Daoy (cell line): ENCODE results near the gene ASS1. TPM values are rescaled to one million over a fixed set of nuclear protein-coding genes. Genes with fewer than 3 reads are reported as not detected.

ENCODE experiments used
- DNase-seq: peaks from one replicate; pipeline ENCODE4 v3.0.0-alpha.2; 2015; ENCODE audit warnings: low read depth
- total RNA-seq: library from RNA; depleted of rRNA; stranded (reverse); fragments of >200 nt; shearing (Covaris generic); gene quantifications from 2 replicates; pipeline ENCODE4 v1.2.3, GENCODE V29; 2014

ASS1 gene
- total RNA-seq, 1 experiment from 2014 or later, result 84.5 TPM

GRCh38 chr9:130498298-130498917 is 53.6 kb downstream of the ASS1 start:
- DNase-seq, result no peak

GRCh38 chr9:130498918-130499698 is 54.3 kb downstream of the ASS1 start:
- no peak for DNase-seq

- no peak for DNase-seq
These were observed 55.1 kb downstream of the ASS1 start for GRCh38 chr9:130499804-130500263.

GRCh38 chr9:130500340-130501180 is 55.8 kb downstream of the ASS1 start:
- no peak for DNase-seq

GRCh38 chr9:130501639-130502038 is 56.9 kb downstream of the ASS1 start:
- DNase-seq, result no peak

- no peak for DNase-seq
These were observed 63.5 kb downstream of the ASS1 start for GRCh38 chr9:130508218-130508617.

- DNase-seq, result no peak
These were observed 67.4 kb downstream of the ASS1 start for GRCh38 chr9:130512199-130512598.

GRCh38 chr9:130513078-130513477 is 68.3 kb downstream of the ASS1 start:
- no peak for DNase-seq

- DNase-seq, result no peak
These were observed 73.5 kb downstream of the ASS1 start for GRCh38 chr9:130518233-130518632.

GRCh38 chr9:130518943-130519799 is 74.4 kb downstream of the ASS1 start:
- DNase-seq, result no peak

- no peak for DNase-seq
These were observed 75.2 kb downstream of the ASS1 start for GRCh38 chr9:130519927-130520326.

GRCh38 chr9:130521715-130522114 is 77.0 kb downstream of the ASS1 start:
- no peak for DNase-seq

- peak; percentile 24 for DNase-seq
These were observed 77.6 kb downstream of the ASS1 start for GRCh38 chr9:130522233-130522808.

- DNase-seq, result no peak
These were observed 79.2 kb downstream of the ASS1 start for GRCh38 chr9:130523921-130524320.

GRCh38 chr9:130526193-130526853 is 81.6 kb downstream of the ASS1 start:
- DNase-seq, result no peak

GRCh38 chr9:130526854-130527650 is 82.3 kb downstream of the ASS1 start:
- DNase-seq, result no peak

- no peak for DNase-seq
These were observed 83.0 kb downstream of the ASS1 start for GRCh38 chr9:130527651-130528310.

- no peak for DNase-seq
These were observed 83.9 kb downstream of the ASS1 start for GRCh38 chr9:130528674-130529073.

- DNase-seq, result no peak
These were observed 86.2 kb downstream of the ASS1 start for GRCh38 chr9:130530938-130531337.
